Endothelial cell (in vitro differentiated cells): ENCODE measurements around the gene URI1. TPM values are rescaled to one million over a fixed set of nuclear protein-coding genes. Genes with fewer than 3 reads are reported as not detected.

ENCODE experiments used
- DNase-seq: peaks from one replicate; pipeline ENCODE4 v3.0.0; 2021; ENCODE audit warnings: low spot score
- H3K27ac Mint-ChIP-seq: one replicate; pipeline ENCODE4 v1.8.0; 2021; ENCODE audit warnings: mixed read lengths, inconsistent platforms; ENCODE audit not compliant: unreplicated experiment
- H3K27me3 Mint-ChIP-seq: one replicate; pipeline ENCODE4 v1.8.0; 2021; ENCODE audit warnings: mild to moderate bottlenecking, moderate library complexity, mixed read lengths, inconsistent platforms; ENCODE audit not compliant: unreplicated experiment
- H3K36me3 Mint-ChIP-seq: one replicate; pipeline ENCODE4 v1.8.0; 2021; ENCODE audit warnings: mild to moderate bottlenecking, low read depth, mixed read lengths, inconsistent platforms; ENCODE audit not compliant: unreplicated experiment
- H3K4me1 Mint-ChIP-seq: one replicate; pipeline ENCODE4 v1.8.0; 2021; ENCODE audit warnings: mild to moderate bottlenecking, mixed read lengths, inconsistent platforms; ENCODE audit not compliant: unreplicated experiment
- H3K4me3 Mint-ChIP-seq: one replicate; pipeline ENCODE4 v1.8.0; 2021; ENCODE audit warnings: mild to moderate bottlenecking, mixed read lengths, inconsistent platforms; ENCODE audit not compliant: unreplicated experiment
- H3K9me3 Mint-ChIP-seq: one replicate; pipeline ENCODE4 v1.8.0; 2021; ENCODE audit warnings: mixed read lengths, inconsistent platforms; ENCODE audit not compliant: unreplicated experiment
- total RNA-seq: library from RNA; stranded (reverse); fragmentation: NEBNext Ultra II Directional; extraction: Animal tissue kit (Norgen Biotek cat#: 25700); gene quantifications from one replicate; pipeline ENCODE4 v1.2.1, GENCODE V29; 2021; ENCODE audit not compliant: unreplicated experiment
- TF ChIP-seq, protein P1 (sequence below): fragments of 200-600 bp; sonication (generic); IDR thresholded peaks from one replicate; pipeline ENCODE4 v1.5.0; 2021; ENCODE audit warnings: antibody characterized with exemption; ENCODE audit not compliant: unreplicated experiment

The URI1 gene
- total RNA-seq, 1 donor from 2014 or later, result 38.2 TPM

DNA sequence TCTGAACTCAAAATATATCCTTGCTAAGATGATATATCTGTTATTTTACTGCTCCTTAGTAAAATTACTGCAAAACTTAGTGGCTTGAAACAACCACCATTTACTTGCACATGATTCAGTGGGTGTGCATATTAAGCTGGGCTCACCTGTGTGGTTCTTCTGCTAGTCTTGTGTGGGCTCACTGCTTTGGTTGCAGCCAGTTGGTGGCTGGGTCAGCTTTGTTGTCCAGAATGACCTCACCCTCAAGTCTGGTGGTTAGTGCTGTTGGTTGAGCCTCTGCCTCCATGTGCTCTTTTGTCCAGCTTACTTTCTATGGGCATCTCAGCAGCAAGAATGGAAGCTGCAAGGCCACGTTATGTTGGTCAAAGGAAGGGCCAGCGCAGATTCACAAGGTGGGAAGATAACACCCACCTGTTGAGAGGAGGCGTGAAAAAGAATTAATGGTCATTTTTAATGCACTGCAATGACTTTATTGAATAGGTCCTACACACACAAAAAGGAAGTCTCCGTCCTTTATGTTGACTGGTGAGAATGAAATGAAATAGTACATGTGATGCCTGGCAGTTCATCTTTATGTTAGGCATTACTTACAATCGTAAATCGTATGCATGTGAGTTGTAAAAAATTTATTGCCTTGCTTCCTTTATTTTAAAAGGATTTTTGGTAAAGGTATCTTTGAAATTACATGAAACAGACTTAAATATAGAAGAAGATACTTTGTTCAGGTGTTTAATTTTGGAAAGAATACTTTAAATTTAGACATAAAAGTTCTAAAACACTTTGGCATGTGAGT is 34.3 kb downstream of the URI1 start:
- no peak overlapping the region for H3K27ac Mint-ChIP-seq
- TF ChIP-seq, protein P1, sequence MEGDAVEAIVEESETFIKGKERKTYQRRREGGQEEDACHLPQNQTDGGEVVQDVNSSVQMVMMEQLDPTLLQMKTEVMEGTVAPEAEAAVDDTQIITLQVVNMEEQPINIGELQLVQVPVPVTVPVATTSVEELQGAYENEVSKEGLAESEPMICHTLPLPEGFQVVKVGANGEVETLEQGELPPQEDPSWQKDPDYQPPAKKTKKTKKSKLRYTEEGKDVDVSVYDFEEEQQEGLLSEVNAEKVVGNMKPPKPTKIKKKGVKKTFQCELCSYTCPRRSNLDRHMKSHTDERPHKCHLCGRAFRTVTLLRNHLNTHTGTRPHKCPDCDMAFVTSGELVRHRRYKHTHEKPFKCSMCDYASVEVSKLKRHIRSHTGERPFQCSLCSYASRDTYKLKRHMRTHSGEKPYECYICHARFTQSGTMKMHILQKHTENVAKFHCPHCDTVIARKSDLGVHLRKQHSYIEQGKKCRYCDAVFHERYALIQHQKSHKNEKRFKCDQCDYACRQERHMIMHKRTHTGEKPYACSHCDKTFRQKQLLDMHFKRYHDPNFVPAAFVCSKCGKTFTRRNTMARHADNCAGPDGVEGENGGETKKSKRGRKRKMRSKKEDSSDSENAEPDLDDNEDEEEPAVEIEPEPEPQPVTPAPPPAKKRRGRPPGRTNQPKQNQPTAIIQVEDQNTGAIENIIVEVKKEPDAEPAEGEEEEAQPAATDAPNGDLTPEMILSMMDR, result no peak
- H3K36me3 Mint-ChIP-seq, result no peaks in the 10 kb centered on the region
- no peak for DNase-seq
- no peaks in the 10 kb centered on the region for H3K27me3 Mint-ChIP-seq
- H3K9me3 Mint-ChIP-seq, result no peaks in the 10 kb centered on the region
- no peak overlapping the region for H3K4me3 Mint-ChIP-seq
- H3K4me1 Mint-ChIP-seq, result peaks cover 2% of the 10 kb centered on the region

DNA sequence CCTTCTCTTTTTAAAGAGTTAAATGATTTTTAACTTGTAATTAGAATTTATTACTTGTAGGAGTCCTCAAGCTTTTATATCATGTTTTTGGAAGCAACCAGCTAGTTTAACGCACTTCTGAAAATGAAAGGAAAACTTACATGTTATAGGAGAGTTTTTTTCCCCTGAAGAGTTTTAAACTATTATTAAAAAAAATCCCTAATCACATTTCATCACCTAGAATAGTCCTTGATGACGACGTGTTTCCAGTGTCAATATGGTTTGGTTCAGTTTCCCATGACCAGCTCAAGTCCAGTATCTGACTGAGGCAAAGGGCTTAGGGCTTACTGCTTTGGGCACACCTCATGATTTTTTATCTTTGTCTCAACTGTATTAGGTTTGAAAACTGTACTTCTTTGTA is 36.0 kb downstream of the URI1 start:
- no peaks in the 10 kb centered on the region for H3K27me3 Mint-ChIP-seq
- peaks cover under 1% of the 10 kb centered on the region for H3K4me1 Mint-ChIP-seq
- TF ChIP-seq, protein P1, result no peak
- no peaks in the 10 kb centered on the region for H3K36me3 Mint-ChIP-seq
- DNase-seq, result no peak
- no peak overlapping the region for H3K4me3 Mint-ChIP-seq
- H3K9me3 Mint-ChIP-seq, result no peaks in the 10 kb centered on the region
- H3K27ac Mint-ChIP-seq, result no peak overlapping the region

DNA sequence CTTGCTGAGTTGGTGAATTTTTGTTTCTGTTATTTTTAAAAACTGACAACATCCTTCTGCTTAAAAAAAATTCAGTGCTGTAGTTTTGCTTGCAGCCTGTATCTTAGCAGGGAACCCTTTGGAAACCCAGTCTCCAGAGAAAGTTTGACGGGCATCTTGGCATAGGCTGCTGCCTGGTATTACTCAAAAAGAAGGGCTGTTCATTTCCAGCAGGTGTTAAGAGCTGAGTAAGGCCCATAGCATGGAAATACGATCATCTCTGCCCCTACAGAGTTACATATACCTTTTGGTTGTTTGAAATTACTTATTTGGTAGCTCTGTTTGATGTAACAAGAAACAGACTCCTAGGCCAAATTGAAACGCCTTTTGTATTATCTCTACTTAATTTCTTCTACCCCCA is 41.5 kb downstream of the URI1 start:
- Mint-ChIP-seq H3K36me3 (no peaks in the 10 kb centered on the region), H3K4me3 (no peak overlapping the region), H3K4me1 (no peaks in the 10 kb centered on the region), H3K27ac (no peak overlapping the region), H3K9me3 (no peaks in the 10 kb centered on the region), H3K27me3 (no peaks in the 10 kb centered on the region)
- TF ChIP-seq, protein P1, result no peak
- DNase-seq, result no peak

DNA sequence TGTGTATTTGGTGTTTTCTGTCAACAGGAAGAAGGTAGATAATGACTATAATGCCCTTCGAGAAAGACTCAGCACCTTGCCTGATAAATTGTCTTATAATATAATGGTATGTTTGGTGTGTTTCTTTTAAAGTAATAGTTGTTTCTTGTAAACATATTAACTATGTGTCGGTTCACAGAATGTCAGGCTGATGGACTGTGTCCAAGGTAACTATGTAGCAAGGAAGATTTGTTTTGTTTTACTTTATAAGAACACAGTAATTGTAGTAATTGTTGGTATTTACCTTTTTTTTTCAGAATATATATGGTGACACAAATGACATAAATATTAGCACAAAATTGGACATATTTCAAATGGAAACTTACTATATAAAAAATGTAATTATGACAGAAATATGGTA is 43.2 kb downstream of the URI1 start:
- Mint-ChIP-seq H3K4me1 (no peaks in the 10 kb centered on the region), H3K36me3 (no peaks in the 10 kb centered on the region), H3K4me3 (no peak overlapping the region), H3K27ac (no peak overlapping the region), H3K9me3 (no peaks in the 10 kb centered on the region), H3K27me3 (no peaks in the 10 kb centered on the region)
- DNase-seq, result no peak
- TF ChIP-seq, protein P1, result no peak

- Mint-ChIP-seq H3K27ac (no peak overlapping the region), H3K9me3 (no peaks in the 10 kb centered on the region), H3K4me3 (no peak overlapping the region), H3K36me3 (no peaks in the 10 kb centered on the region), H3K4me1 (no peaks in the 10 kb centered on the region), H3K27me3 (peaks cover 2% of the 10 kb centered on the region)
- TF ChIP-seq, protein P1, result no peak
- no peak for DNase-seq
Observed at GRCh38 chr19:29988351-29988750, 46.3 kb downstream of the URI1 start.
